ENCODE data around the gene SELENOF.

SELENOF gene

DNA sequence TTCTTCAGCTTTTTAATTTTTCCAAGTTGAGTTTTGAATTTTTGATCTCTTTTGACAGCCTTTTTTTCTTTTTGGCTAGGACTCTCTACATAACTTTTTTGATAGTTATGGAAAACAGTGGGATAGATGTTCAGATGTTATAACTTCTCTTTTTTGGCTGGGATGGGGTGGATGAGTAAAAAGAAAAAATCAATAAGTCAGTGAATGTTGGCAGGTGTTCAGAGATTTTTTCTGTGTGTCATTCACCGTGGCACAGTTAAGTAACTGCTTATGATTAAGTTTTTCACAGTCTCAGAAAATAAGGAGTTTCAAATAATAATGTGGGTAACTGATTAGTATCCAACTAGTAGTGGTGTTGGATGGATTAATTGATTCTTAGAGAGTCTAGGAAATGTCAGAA is 24.5 kb upstream of the SELENOF start:
- DNase-seq (ENCODE audit: extremely low read depth, low read depth), result no peak
- TF ChIP-seq CTCF (IDR thresholded peaks at IDR 0.05; ENCODE audit: low read depth, low read length), result no peak

DNA sequence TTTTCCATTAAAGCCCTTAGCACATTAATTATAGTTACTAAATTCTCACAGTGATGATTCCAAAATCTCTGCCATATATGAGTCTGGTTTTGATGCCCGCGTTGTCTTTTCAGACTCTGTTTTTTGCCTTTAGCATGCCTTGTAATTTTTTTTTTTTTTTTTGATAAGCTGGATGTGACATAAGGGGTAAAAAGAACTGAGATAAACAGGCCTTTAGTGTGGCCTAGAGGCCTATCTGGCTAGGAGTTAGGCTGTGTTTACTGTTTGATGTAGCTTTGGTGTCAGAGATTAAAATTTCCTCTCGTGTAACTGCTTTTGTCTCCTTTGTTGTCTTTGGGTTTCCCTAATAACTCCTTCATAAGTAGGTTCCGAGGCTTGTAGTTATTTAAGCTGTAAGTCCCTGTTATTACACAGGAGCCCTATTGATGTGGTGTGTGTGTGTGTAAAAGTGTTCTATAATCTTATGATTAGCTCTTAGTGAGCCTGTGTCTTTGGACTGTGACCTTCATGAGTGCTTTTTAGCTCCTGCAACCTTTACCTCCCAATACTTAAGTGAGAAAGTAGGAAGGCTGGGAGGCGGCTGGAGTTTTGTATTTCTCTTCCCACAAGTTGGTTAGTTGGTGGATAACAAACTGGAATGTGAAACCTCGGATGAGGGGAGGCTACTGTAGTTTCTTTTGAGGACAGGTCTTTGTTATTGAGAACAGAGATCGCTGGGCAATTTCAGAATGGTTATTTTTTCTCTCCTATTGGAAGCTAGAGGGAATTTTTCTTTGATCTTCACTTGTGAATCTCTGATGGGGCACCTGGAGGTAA is 19.8 kb upstream of the SELENOF start:
- TF ChIP-seq CTCF (IDR thresholded peaks at IDR 0.05; ENCODE audit: low read depth, low read length), result no peak
- DNase-seq (ENCODE audit: extremely low read depth, low read depth), result no peak

DNA sequence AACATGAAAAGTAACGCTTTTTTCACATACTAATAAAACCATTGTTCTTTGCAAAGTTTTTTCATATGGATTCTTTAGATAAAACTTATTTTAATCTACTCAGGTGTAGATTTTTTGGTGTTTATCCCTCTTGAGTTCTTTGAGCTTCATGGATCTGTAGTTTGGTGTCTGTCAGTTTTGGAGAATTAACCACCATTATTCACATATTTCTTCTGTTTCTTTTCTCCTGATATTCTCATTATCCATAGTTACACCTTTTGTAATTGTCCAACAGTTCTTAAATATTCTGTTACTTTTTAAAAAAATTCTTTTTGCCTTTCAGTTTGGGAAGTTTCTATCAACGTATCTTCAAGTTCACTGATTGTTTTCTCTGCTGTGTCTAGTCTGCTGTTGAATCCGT is 19.1 kb upstream of the SELENOF start:
- DNase-seq (ENCODE audit: extremely low read depth, low read depth), result no peak
- no peak for TF ChIP-seq CTCF (IDR thresholded peaks at IDR 0.05; ENCODE audit: low read depth, low read length)

DNA sequence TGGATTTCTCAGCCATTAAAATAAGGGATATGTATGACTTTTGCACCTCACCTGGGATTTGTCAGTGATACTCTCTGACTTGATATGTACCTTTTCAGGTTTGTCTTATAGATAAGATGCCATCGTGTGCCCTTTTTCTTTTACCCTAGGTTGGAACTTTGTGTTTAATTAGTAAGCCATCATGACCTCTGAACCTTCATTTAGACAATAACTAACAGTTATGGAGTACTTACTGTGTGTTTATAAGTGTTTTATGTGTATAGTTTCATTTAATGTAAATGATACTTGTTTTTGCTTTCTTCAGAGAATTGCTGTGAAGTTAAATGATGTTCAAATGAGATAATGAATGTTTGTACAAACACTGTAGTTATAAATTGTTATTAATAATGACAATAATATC is 14.9 kb upstream of the SELENOF start:
- no peak for TF ChIP-seq CTCF (IDR thresholded peaks at IDR 0.05; ENCODE audit: low read depth, low read length)
- no peak for DNase-seq (ENCODE audit: extremely low read depth, low read depth)

- no peak for TF ChIP-seq CTCF (IDR thresholded peaks at IDR 0.05; ENCODE audit: low read depth, low read length)
- DNase-seq (ENCODE audit: extremely low read depth, low read depth), result no peak
Observed at GRCh38 chr1:86926883-86927282, 13.0 kb upstream of the SELENOF start.

GRCh38 chr1:86925742-86926141 is 11.8 kb upstream of the SELENOF start:
- no peak for DNase-seq (ENCODE audit: extremely low read depth, low read depth)
- TF ChIP-seq CTCF (IDR thresholded peaks at IDR 0.05; ENCODE audit: low read depth, low read length), result no peak

GRCh38 chr1:86924324-86924960 is 10.5 kb upstream of the SELENOF start:
- TF ChIP-seq CTCF (IDR thresholded peaks at IDR 0.05; ENCODE audit: low read depth, low read length), result no peak
- no peak for DNase-seq (ENCODE audit: extremely low read depth, low read depth)
